HepG2 (cell line): ENCODE data around the gene FAM117B. TPM values are rescaled to one million over a fixed set of nuclear protein-coding genes. Genes with fewer than 3 reads are reported as not detected.
"Not testable (repeated sequence)": the region's sequence is repeated elsewhere in the genome, so short reads cannot be mapped to it uniquely, and the experiment has no call there.

Experiments used
- ATAC-seq: fragments of 200-7000 bp; cut with Tn5 transposase; 3 replicates; pipeline ENCODE4 v1.9.1; 2020; ENCODE audit warnings: mild to moderate bottlenecking, moderate library complexity
- BruUV-seq: library from RNA; stranded (reverse); fragments of 400-500 nt; replicated peaks from 2 replicates; lab custom pipeline; 2021; lab: Mats Ljungman, UMichigan
- CTCF ChIA-PET: fragments of 300-600 bp; formaldehyde crosslinking; extraction: SDS; loops from one replicate; lab custom pipeline; 2021; ENCODE audit warnings: low total read pairs, inconsistent platforms, low intra/inter-chr PET ratio; lab: Yijun Ruan, JAX
- POLR2A ChIA-PET: fragments of 350-600 bp; sonication (Branson Sonifier 250); formaldehyde crosslinking; loops from one replicate; lab custom pipeline; 2020; ENCODE audit warnings: antibody characterized with exemption, inconsistent platforms; lab: Yijun Ruan, JAX
- DNase-seq: peaks from one replicate; pipeline ENCODE4 v3.0.0-alpha.2; 2015; ENCODE audit warnings: low spot score
- FAIRE-seq: peaks from 3 replicates; lab custom pipeline; 2011; peaks lifted over from hg19 to GRCh38; lab: Jason Lieb, UNC
- H2AFZ ChIP-seq: one replicate; pipeline ENCODE4 v1.6.1; 2011; ENCODE audit warnings: low read length, inconsistent platforms
- H3K27ac ChIP-seq: fragments of 300-600 bp; 3 replicates; pipeline ENCODE4 v1.8.0; 2011; ENCODE audit warnings: mixed run types, mild to moderate bottlenecking, mixed read lengths, low read length, inconsistent platforms; ENCODE audit not compliant: insufficient read depth; ENCODE audit errors: extremely low read length
- H3K27me3 ChIP-seq, 2 experiments: fragments of 200-600 bp in 1 of 2; 2 replicates in 1 of 2; 3 replicates in 1 of 2; pipeline versions ENCODE4 v1.6.0 to v1.8.0; 2011; ENCODE audit warnings: low read length in 2 of 2, mild to moderate bottlenecking in 2 of 2, moderate library complexity in 2 of 2, inconsistent platforms in 1 of 2; ENCODE audit not compliant: insufficient read depth in 2 of 2, control insufficient read depth in 1 of 2
- H3K36me3 ChIP-seq, 2 experiments: fragments of 200-600 bp in 1 of 2; replicated peaks in 1 of 2; 2 replicates in 1 of 2; 3 replicates in 1 of 2; pipeline versions ENCODE4 v1.5.1 to v1.8.0; 2011; ENCODE audit warnings: low read length in 2 of 2, inconsistent platforms in 1 of 2; ENCODE audit not compliant: insufficient read depth in 2 of 2, control insufficient read depth in 1 of 2
- H3K4me1 ChIP-seq: 2 replicates; pipeline ENCODE4 v1.5.1; 2012; ENCODE audit warnings: low read length, inconsistent platforms; ENCODE audit not compliant: insufficient read depth
- H3K4me2 ChIP-seq: 2 replicates; pipeline ENCODE4 v1.6.0; 2011; ENCODE audit warnings: low read depth, low read length, inconsistent platforms
- H3K4me3 ChIP-seq, 3 experiments: fragments of 200-600 bp in 1 of 3; sonication (generic), shearing (Covaris generic) in 1 of 3; replicated peaks in 1 of 3; 2 replicates each; pipeline ENCODE4 v1.5.1; 2011 to 2016; ENCODE audit warnings: low read length in 3 of 3, inconsistent platforms in 2 of 3, low read depth in 2 of 3, mild to moderate bottlenecking in 2 of 3, control low read depth in 1 of 3, mixed read lengths in 1 of 3; ENCODE audit not compliant: insufficient read depth in 1 of 3
- H3K79me2 ChIP-seq: one replicate; pipeline ENCODE4 v1.6.1; 2011; ENCODE audit warnings: low read length, inconsistent platforms; ENCODE audit not compliant: insufficient read depth
- H3K9ac ChIP-seq: 2 replicates; pipeline ENCODE4 v1.6.0; 2011; ENCODE audit warnings: mild to moderate bottlenecking, low read depth, low read length, inconsistent platforms; ENCODE audit not compliant: insufficient read depth
- H3K9me3 ChIP-seq: 2 replicates; pipeline ENCODE4 v1.5.1; 2012; ENCODE audit warnings: mild to moderate bottlenecking, low read length
- H4K20me1 ChIP-seq: 2 replicates; pipeline ENCODE4 v1.6.0; 2011; ENCODE audit warnings: inconsistent platforms, mild to moderate bottlenecking, low read length, moderate library complexity; ENCODE audit not compliant: insufficient read depth
- DDIT3 ChIP-seq: sonication (generic); formaldehyde crosslinking; IDR thresholded peaks from 2 replicates; pipeline ENCODE4 v1.4.0; 2020; ENCODE audit warnings: mild to moderate bottlenecking, missing genetic modification reagents
- MAFF ChIP-seq: IDR thresholded peaks from 2 replicates; pipeline ENCODE4 v1.6.1; 2011; ENCODE audit warnings: low read depth, low read length, improper control_type of control experiment
- MAFK ChIP-seq, 2 experiments: IDR thresholded peaks in 1 of 2; conservative IDR thresholded peaks in 1 of 2; 2 replicates each; pipeline ENCODE4 v1.6.1; 2011; ENCODE audit warnings: improper control_type of control experiment in 2 of 2, low read length in 2 of 2
- WGBS: methylation state at CpG from one replicate; pipeline ENCODE4 v1.1.6; 2017; ENCODE audit warnings: low lambda C conversion rate; 5-methylcytosine and 5-hydroxymethylcytosine counted together
- in situ Hi-C: cut with HindIII; loops from 2 replicates; pipeline ENCODE4 v1.10.0; 2017; ENCODE audit warnings: low pct_unique_long_range_greater_than_20kb; ENCODE audit not compliant: extremely low pct_ligation_motif_present
- intact Hi-C: fragments of 100-400 bp; cut with micrococcal nuclease; formaldehyde crosslinking; loops from one replicate; pipeline ENCODE4 v1.10.0; 2022; ENCODE audit not compliant: unreplicated experiment
- polyA plus RNA-seq, 8 experiments: library from polyadenylated mRNA; depleted of rRNA in 3 of 8; stranded (reverse) in 7 of 8; unstranded in 1 of 8; fragments of >200 nt; fragmentation: Illumina TruSeq in 4 of 8; extraction: Trizol in 4 of 8; gene quantifications; 2 replicates each; pipeline versions ENCODE4 v1.2.1 to v1.2.3, GENCODE V29; 2011 to 2016; ENCODE audit warnings: low read depth in 4 of 8, missing spikeins in 1 of 8, mixed read lengths in 1 of 8; ENCODE audit not compliant: insufficient read depth in 1 of 8
- total RNA-seq, 5 experiments: library from RNA; depleted of rRNA; stranded (reverse); fragments of >200 nt; fragmentation: Illumina TruSeq; extraction: Trizol; gene quantifications; 2 replicates each; pipeline ENCODE4 v1.2.3, GENCODE V29; 2016; ENCODE audit warnings: low read depth in 1 of 5

FAM117B gene
- total and polyA plus RNA-seq, 2 of the 13 experiments (the other 11 are each of a cell fraction or from before 2014, with no cell fraction given), result 5.8 to 11.0 TPM

GRCh38 chr2:202705446-202706020 is 70.8 kb downstream of the FAM117B start:
- no peak overlapping the region for H3K4me2 ChIP-seq
- H3K36me3 ChIP-seq, result peaks cover 0 to 1% of the 10 kb centered on the region in 2 experiments; a peak in 1 of 5 replicates
- TF ChIP-seq DDIT3 (CRISPR knock-in tag) (no peak), MAFF (peak; percentile 90), MAFK (conservative IDR thresholded peaks at IDR 0.05 in 1 of 2, IDR thresholded peaks at IDR 0.05 in 1 of 2; ENCODE audit: low read length in 2 of 2) (peak; percentile 81 to 92)
- no peak overlapping the region for H3K9ac ChIP-seq
- H3K27ac ChIP-seq, result no peak overlapping the region
- peaks cover 5% of the 10 kb centered on the region for H4K20me1 ChIP-seq
- in situ Hi-C loops (no loop called here), intact Hi-C loops (no loop called here)
- peaks cover 37% of the 10 kb centered on the region for H3K79me2 ChIP-seq
- H3K9me3 ChIP-seq, result no peaks in the 10 kb centered on the region
- H3K4me3 ChIP-seq, result no peak overlapping the region
- H2AFZ ChIP-seq, result no peak overlapping the region
- CTCF ChIA-PET, result no interaction called here
- POLR2A ChIA-PET, result no interaction called here
- H3K4me1 ChIP-seq, result no peaks in the 10 kb centered on the region
- DNase-seq (no peak), ATAC-seq (no peak), FAIRE-seq (no peak)
- 75% methylated on average over 4 of the region's 4 CpGs for WGBS
- BruUV-seq, result no TSS peak
- H3K27me3 ChIP-seq, result no peaks in the 10 kb centered on the region

- H3K4me1 ChIP-seq, ATAC-seq, in situ Hi-C loops, H3K9me3 ChIP-seq, FAIRE-seq, H3K27ac ChIP-seq, BruUV-seq, H3K4me3 ChIP-seq, intact Hi-C loops, H3K36me3 ChIP-seq, H2AFZ ChIP-seq, H3K27me3 ChIP-seq, CTCF ChIA-PET, H3K4me2 ChIP-seq, POLR2A ChIA-PET, H4K20me1 ChIP-seq, H3K9ac ChIP-seq, DNase-seq: not testable (repeated sequence)
- 95% methylated on average over 41 of the region's 64 CpGs for WGBS
- peaks cover 66% of the 10 kb centered on the region for H3K79me2 ChIP-seq
Measured at GRCh38 chr2:202714971-202715935, 80.5 kb downstream of the FAM117B start.
